Forelimb muscle (tissue), 1 donor: ENCODE results near the gene DNAI1. TPM values are rescaled to one million over a fixed set of nuclear protein-coding genes. Genes with fewer than 3 reads are reported as not detected.
A peak's percentile ranks its signal among the peaks of the same experiment; 100 is the strongest.
"Not testable (repeated sequence)": the region's sequence is repeated elsewhere in the genome, so short reads cannot be mapped to it uniquely, and the experiment has no call there.

Source experiments
- DNase-seq: peaks from one replicate; pipeline ENCODE4 v3.0.0-alpha.2; 2013; ENCODE audit warnings: low read depth
- polyA plus RNA-seq: library from polyadenylated mRNA; unstranded; fragments of 120-200 nt; gene quantifications from one replicate; pipeline ENCODE4 v1.2.1, GENCODE V29; 2013; ENCODE audit not compliant: insufficient read length

Gene DNAI1
- polyA plus RNA-seq, 1 donor, result 0.24 TPM

DNA sequence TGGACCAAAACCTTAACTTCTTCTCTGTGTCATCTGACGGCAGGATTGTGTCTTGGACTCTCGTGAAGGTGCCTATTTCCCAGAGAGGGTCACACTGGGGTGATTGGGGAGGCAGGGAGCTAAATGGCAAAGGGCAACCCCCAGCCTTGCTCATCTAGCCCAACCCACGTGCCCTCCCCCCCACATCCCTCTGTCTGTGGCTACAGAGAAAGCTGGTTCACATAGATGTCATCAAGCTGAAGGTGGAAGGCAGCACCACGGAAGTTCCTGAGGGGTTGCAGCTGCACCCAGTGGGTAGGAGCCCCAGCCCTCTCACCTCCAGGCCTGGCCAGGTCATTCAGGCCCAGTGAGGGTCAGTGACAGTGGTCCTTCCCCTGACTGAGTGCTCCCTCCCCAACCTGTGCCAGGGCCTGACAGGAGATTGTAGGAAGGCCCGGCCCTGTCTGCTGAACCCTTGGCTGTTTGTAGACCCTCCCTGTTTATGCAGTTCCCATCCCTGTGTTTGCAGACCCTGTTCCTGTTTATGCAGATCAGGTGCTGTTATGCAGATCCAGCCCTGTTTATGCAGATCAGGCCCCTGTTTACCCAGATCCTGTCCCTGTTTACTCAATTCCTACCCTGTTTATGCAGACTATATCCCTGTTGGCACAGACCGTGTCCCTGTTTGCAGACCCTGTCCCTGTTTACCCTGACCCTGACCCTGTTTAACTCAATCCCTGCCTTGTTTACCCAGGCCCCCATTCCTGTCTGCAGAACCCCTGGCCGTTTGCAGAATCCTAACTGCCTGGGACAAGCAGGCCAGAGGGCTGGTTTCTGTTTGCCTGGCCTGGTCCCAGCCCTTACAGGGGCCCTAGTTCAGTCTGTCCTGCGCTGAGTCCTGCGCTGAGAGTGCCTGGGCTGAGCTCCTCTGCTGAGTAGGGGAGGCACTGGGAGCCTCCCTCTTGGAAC, 53.8 kb downstream of the DNAI1 start:
- DNase-seq, result no peak

DNA sequence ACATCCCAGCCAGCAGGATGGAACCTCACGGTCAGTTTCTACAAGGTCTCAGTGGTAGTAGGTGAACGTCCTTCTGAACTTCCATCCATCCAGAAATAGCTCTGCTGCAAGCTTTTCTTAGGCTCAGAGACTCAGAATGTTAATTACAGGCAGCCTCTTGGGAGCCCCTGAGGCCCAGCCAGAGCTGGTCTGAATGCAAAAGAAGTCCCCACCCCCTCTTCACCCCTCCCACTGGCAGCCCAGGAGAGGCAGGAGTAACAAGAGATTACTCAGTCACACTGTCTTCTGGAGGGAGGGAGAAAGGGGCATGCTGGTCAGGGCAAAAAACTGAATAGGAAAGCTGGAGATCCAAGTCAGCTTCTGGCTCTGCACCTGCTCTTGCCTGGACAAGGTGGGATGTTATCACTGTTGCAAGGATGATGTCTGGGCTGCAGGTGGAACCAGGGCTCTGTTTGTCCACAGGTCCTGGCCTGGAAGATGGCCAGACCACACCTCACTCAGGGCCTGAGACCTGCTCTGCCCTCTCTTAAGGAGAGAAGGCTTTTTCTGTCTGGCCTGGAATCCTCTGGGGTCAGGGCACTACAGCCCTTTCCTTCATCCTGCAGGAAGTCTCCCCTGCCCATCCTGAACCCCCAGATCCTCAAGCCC, 55.1 kb downstream of the DNAI1 start:
- no peak for DNase-seq

DNA sequence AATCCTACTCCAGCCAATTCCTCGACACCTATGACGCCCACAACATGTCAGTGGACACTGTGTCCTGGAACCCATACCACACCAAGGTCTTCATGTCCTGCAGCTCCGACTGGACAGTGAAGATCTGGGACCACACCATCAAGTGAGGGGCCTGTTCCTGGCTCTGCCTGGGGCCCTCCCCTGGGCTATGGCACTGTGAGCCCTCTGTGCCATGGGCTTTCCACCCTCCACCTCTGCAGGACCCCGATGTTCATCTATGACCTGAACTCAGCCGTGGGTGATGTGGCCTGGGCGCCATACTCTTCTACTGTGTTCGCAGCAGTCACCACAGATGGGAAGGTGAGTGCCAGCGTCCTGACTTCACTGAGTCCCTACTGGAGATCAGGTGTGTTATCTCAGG, 55.8 kb downstream of the DNAI1 start:
- no peak for DNase-seq

DNA sequence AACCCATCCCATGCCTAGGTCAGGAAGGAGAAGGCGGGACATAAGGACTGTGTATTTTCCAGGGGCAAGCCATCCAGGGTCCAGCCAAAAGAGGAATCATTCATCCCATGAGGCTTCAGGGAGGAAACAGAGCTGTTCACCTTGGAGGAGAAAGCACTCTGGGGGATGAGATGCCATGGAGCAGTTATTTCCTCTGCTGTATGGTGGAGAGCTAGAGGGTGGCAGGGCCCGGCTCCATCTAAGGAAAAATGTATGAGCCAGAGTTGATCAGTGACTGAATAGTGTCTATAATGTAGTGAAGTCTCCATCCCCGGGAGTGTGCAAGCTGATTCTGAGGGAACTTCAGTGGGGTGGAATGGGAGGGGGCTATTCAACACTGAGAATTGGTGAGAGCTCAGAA, 56.2 kb downstream of the DNAI1 start:
- no peak for DNase-seq

DNA sequence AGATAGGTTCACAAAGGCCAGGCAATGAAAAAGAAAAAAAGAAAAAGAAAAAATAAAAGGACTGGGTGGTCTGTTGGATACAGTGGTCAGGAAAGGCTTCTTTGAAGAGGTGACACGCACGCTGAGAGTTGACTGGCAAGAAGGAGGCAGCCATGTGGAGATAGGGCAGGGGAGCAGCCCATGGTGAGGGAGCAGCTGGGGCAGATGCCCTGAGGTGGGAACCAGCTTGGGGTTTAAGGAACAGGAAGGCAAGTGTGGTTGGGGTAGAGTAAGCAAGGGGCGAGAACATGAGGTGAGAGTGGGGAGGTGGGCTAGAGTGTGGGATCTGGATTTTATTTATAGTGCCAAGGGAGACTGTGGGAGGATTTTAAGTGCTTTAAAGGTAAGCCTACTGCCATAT, 57.4 kb downstream of the DNAI1 start:
- DNase-seq, result no peak

DNA sequence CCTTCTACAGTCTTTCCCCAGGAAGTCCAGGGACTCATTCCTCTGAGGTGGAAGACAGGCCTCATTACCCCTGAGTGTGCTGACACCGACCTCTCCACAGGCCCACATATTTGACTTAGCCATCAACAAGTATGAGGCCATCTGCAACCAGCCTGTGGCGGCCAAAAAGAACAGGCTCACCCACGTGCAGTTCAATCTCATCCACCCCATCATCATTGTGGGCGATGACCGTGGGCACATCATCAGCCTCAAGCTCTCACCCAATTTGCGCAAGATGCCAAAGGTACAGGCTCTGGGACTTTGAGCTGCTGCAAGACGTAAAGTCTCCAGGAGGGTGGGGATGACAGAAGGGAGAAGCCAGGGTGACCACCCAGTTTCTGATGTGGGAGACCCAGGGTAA, 58.6 kb downstream of the DNAI1 start:
- DNase-seq, result no peak

DNA sequence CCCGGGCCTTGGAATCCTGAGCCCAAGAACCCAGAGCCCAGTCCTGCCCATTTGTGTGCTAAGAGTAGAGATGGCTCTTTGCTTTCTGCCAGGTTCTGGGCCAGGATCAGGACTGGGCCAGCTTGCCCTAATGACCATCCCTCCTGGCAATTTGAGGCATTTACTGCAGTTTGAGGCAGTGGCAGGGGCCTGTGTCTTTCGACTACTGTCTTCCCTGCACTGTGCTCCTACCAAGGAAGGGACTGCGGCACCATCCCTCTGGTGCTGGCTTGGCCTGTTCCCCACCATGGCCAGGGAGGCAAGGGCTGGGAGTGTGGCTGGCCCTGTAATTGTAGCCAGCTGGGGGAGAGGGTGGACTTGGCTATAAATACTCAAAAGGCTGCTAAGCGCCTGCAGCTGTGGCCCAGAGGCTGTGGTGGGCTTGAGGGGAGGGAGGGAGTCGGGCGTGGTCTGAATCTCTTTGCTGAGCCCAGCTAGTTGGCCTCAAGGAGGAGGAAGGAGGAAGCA, 59.6 kb downstream of the DNAI1 start:
- DNase-seq, result no peak

DNA sequence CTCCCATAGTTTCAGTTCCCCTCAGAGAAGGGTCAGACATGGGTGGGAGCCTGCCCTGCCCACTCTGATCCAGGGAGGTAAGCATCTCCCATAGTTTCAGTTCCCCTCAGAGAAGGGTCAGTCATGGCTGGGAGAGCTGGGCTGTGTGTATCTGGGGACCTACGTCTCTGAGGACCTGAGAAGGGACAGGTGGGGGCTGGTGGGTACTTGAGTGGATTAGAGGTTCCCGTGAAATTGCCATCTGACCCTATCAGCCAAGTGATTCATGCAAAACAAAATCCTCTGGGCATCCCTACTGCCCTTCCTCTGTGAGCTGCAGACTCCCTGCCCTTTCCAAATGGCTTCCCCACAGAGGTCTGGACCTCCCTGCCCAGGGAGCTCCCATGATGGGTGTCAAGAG, 60.3 kb downstream of the DNAI1 start:
- DNase-seq, result no peak

DNA sequence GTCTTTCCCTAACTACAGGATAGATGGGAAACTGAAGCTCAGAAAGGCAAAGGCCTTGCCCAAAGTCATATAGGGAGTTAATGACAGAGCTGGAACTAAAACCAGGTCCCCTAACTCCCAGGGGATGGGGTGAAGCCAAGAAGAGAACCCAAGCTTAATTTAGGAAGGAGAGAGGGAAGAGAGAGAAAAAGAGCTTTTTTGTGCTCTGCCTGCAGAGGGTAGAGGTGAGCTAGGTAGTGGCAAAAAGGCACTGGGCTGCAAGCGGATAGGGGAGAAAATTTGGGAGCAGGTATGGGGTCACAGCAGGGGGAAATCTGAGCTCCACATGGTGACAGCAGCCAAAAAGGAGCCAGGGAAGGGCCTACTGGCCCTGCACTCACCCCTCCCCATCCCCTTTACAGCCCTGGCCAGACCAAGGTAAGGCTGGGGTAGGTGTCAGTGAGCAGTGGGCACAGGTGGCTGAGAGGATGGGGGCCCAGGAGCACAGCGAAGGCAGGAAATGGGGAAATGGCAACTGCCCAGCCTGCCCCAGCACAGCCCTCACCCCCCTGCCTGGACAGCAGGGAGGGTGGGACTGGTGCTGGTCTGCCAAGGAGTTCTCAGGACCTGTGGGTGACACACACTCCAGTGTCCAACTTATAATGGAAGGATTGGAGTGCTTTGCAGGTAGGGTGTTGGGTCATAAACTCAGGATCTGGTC, 60.9 kb downstream of the DNAI1 start:
- no peak for DNase-seq

DNA sequence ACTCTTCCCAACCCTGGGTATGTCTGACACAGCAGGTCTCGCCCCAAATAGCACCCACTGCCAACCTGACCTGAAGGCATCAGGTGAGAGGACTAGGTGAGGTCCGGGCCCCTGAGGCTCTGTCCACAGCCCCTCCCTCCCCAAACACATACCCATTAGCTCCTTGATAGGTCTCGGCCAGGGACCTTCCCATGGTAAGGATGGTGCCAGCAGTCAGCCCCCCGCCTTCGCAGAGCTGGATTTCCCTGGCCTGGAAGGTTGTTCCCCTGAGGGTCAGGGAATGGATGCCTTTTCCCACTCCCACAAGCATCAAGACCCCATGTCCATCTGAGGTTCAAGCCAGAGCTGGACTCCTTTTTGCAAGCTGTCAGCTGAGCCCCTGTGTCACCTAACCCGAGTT, 61.5 kb downstream of the DNAI1 start:
- DNase-seq, result no peak

DNA sequence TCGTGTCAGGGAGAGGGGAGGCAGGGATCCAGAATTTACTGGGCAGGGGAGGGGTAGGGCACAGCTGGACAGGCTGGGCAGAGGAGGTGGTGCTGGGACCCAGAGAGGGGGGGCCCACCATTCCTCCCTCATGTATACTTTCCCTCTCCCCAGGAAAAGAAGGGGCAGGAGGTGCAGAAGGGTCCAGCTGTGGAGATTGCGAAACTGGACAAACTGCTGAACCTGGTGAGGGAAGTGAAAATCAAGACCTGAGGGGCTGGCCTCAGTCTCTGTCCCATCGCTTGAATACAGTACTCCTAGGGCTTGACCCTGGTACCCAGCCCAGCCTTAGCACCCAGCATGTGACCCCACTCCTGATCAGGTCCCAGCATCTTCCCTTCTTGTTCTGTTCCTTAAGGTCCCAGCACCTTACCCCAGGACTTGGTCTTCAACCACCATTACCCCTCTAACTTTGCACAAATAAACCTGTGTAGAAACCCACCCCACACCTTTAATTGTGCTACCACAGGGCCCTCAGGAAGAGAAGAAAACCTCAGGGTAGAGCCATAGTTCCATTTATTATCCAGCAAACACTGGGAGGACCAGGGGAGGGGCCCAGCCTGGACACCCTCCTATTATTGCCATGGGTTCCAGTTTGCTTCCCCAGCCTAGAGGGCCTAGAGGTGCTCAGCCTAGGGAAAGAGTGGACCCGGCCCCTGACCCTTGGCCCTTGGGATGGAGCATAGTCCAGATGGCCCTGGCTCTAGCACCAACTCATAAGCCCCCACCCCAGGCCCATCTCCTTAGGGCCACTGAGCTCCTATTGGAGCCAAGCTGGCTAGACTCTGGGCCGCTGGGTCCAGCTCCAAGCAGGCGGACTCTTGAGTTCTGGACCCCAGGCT, 62.1 kb downstream of the DNAI1 start:
- DNase-seq, result no peak

DNA sequence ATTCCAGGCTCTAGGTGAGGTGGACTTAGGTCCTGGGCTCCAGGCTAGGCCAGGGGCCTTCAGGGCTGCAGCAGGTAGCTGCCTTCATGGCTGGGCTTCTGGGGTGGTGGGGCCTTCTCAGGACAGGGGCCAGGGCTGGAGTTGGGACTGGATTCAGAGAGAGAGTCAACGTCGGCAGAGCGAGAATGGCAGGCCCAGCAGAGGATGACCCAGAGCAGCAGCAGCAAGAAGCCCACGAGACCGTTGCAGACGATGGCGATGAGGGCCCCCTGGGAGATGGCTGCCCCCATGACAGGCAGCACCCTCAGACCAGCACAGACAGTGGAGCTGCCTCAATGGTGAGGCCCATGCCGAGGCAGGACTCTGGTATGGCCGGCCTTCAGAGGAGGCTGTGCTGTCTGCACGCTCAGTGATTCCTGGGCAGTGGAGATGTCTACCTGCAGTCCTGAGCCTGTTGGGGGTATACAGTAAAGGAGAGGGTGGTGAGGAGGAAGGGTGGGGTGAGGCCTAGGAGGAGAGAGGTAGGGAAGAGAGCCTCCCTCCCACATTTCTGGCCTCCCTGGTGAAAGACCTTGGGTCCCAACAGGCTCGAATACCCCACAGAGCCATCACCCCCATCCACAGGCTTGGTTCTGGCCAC, 62.9 kb downstream of the DNAI1 start:
- no peak for DNase-seq

DNA sequence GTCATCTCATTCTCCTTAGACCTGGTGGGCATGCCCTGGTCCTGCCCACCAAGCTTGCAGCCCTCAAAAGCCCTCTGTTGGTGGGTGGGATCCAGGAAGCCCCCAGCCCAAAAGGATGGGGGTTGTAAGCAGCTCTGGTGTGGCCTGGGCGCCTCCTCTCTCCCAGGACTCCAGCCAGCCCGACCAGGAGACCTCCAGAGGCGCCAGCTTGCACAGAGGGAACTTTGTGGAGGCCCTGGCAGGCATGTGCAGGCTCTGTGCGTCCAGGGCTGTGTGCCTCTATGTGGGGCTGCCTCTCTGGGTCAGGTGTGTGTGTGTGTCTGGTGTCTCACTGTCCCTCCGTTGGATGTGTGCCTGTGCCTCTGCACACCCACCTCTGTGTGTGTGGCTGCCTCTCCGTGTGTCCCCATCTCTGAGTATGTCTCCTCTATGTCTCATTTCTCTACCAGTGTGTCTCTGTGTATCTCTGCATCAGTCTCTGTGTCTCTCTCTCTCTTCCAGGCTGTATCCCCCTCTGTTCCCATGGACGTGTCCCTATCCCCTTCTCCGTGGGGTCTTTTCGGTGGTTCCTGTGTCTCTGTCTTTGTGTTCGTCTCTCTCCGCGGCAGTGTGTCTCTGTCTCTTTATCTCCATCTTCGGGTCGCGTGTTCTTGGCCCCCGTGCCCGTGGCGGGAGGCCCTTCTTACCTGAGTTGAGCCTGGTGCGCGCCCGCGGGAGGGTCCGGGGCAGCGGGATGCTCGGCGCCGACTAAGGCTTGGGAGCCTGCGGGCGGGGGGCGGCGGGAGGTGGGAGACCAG, 63.7 kb downstream of the DNAI1 start:
- DNase-seq, result no peak

DNA sequence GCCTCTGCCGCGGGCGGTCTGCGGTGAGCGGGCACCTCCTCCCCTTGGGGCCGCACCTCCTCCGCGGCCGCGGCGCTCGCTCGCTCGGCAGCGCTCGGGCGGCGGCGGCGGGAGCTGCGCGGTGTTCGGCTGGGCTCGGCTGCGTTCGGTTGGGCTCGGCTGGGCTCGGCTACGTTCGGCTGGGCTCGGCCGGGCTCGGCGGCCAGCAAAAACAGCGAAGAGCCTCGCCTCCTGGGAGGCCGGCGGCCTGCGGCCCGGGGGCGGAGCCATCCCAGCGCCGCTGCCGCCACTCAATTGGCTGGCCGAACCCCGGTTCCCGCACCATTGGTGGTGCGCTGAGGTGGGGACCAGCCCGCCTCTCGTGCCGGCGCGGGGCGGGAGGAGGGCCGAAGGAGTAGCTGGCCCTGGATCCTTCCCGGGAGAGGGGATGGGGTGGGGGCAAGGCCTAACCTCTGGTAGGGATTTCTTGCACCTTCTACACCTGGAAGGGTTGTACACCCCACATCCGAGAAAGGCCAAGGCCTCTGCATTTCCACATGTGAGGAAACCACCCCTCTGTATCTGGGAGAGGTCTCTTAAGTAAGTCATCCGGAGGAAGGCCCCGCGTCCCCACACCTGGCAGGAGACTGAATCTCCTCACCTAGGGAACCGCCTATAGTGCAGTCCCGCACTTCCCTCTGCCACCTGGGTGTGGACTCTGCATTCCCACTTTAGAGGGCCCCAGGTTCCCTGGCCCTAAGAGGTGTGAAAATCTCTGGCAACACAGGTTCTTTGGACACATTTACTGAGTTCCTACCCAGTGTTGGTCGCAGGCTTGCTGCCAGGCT, 64.6 kb downstream of the DNAI1 start, which contains the start of gene ENHO:
TSS of gene ENHO (minus strand) at position 20 of the 827 bp plus-strand sequence. CDS start 1,295 bp downstream, outside the sequence.
- peak; percentile 73 for DNase-seq

DNA sequence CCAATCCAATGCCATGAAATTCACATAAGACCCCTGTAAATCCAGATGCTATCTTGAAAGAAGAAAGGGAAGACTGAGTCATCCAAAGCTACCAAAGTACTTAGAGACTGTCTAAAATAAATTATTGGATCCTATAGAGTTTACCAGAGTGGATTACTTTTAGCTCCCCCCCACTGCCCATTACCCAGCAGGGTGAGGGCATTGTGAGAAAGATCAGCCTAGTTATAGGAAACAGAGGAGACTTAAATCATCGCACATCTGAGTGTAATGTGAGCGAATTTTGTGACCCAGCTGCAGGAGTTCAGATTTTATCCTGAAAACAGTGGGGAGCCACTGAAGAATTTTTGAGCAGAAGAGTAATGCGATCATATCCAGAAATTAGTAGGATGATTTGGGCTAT, 65.7 kb downstream of the DNAI1 start:
- no peak for DNase-seq

DNA sequence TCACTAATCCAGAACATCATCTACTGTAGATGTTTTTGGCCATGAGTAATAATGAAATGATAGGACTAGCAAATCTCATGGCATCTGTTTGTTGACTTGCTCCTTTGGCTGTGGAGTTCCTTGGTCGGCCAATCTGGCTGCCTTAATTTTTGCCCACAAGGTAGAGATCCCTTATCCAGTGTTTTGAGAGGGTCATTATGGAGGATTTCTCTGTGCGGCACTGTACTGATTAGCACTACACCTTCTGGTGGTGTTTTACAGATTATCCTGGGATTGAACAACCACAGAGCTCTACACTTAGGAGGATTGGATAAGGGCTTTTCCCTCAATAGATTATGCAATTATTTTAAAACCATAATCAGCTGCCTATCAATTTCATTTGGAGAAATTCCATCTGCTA, 67.4 kb downstream of the DNAI1 start:
- DNase-seq, result no peak

DNA sequence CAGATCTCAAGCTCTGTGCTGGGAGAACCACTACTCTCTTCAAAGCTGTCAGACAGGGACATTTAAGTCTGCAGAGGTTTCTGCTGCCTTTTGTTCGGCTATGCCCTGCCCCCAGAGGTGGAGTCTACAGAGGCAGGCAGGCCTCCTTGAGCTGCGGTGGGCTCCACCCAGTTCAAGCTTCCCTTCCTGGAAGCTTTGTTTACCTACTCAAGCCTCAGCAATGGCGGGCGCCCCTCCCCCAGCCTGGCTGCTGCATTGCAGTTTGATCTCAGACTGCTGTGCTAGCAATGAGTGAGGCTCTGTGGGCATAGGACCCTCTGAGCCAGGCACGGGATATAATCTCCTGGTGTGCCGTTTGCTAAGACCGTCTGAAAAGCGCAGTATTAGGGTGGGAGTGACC, 73.4 kb downstream of the DNAI1 start:
- not testable (repeated sequence) for DNase-seq

DNA sequence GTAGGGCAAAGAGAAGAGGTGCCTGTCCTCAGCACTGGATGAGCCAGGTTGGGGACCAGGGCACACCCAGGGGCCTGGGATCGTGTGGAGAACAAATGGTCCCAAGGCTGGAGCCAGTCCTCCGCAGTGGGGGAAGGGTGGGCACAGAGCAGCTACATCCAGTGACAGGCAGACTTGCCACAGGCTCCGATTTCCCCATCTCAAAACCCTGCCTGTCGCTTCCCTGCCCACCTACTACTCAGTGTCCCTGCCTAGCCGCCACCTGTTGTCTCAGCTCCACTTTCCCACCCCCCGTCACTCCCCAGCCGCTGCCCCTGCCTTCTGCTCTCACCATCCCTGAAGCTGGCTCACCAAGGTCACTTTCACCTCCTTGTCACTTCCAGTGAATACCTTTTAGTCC, 78.1 kb downstream of the DNAI1 start:
- DNase-seq, result no peak

DNA sequence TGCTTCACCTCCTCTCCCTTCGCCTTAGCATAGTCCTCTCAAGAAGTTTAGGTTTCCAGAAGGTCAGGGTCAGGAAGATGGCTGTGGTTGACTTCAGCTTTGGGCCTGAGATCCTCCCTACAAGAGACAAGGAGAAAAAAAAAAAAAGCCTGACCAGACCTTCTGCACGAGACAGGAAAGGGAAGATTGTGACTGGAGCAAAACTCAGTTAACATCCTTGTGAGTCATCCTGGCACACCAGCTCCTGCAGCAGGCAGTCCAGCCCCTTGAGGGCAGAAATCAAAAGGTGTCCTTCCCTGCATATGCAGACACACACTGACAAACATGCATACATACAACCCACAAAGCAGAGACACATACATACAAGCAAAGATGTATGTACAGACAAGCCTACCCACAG, 82.2 kb downstream of the DNAI1 start:
- no peak for DNase-seq
